PFSK-1 (cell line): ENCODE measurements around the gene COL12A1.

Experiments
- POLR2AphosphoS5 ChIP-seq: IDR thresholded peaks from 2 replicates; pipeline ENCODE4 v1.6.1; 2012; ENCODE audit warnings: low read depth, mild to moderate bottlenecking, control low read depth, low read length, moderate library complexity
- REST ChIP-seq, 2 experiments: IDR thresholded peaks; 2 replicates each; pipeline versions ENCODE4 v1.6.1 to v1.8.0; 2011 to 2012; ENCODE audit warnings: low read depth in 2 of 2, low read length in 2 of 2, control low read depth in 1 of 2, inconsistent platforms in 1 of 2, mild to moderate bottlenecking in 1 of 2, moderate library complexity in 1 of 2; ENCODE audit not compliant: insufficient read depth in 1 of 2
- SIN3A ChIP-seq: IDR thresholded peaks from 2 replicates; pipeline ENCODE4 v1.6.1; 2012; ENCODE audit warnings: mild to moderate bottlenecking, low read length, moderate library complexity, borderline replicate concordance; ENCODE audit not compliant: insufficient read depth
- TAF1 ChIP-seq: IDR thresholded peaks from 2 replicates; pipeline ENCODE4 v1.6.1; 2012; ENCODE audit warnings: low read length, control low read depth, borderline replicate concordance; ENCODE audit not compliant: insufficient read depth

GRCh38 chr6:75049308-75049707 lies 156.5 kb downstream of the COL12A1 start:
- TF ChIP-seq POLR2AphosphoS5 (no peak), REST (IDR thresholded peaks at IDR 0.05; ENCODE audit: insufficient read depth in 1 of 2, low read depth in 2 of 2, low read length in 2 of 2) (no peak), SIN3A (no peak), TAF1 (no peak)
